GM19467 (cell line): ENCODE measurements around the gene NAV2.
"Not testable (repeated sequence)": the region's sequence is repeated elsewhere in the genome, so short reads cannot be mapped to it uniquely, and the experiment has no call there.

Experiments used
- ATAC-seq: cut with Tn5 transposase; IDR thresholded peaks from one replicate; pipeline ENCODE4 v1.9.1; 2021; ENCODE audit warnings: mild to moderate bottlenecking, moderate library complexity; ENCODE audit not compliant: unreplicated experiment

NAV2 gene

DNA sequence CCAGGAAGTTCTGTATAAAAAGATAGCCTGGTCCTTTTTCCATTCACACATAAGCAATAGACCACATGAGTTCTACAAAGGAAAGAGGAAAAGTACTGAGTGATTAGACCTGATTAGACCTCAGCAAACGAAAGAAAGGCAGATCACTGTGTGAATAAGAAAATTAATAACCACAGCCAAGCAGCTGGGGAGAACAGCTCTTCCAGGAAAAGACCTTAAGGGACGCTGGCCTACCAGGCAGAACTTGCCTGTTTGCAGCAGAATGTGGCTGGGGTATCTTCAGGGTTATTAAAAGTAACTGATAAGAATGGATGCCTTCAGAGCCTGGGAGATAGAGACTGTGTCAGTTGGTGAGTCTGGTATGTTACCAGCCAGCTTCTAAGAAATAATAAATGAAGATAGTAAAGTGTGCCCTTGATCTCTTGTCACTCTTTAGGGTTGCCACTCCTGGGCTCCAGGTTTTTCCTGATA, 274.7 kb downstream of the NAV2 start:
- ATAC-seq = no peak

- no peak for ATAC-seq
These were observed 276.0 kb downstream of the NAV2 start for GRCh38 chr11:19988598-19988997.

- ATAC-seq = no peak
These were observed 276.6 kb downstream of the NAV2 start for GRCh38 chr11:19989191-19989590.

GRCh38 chr11:19992162-19992561, 279.5 kb downstream of the NAV2 start:
- ATAC-seq = no peak

DNA sequence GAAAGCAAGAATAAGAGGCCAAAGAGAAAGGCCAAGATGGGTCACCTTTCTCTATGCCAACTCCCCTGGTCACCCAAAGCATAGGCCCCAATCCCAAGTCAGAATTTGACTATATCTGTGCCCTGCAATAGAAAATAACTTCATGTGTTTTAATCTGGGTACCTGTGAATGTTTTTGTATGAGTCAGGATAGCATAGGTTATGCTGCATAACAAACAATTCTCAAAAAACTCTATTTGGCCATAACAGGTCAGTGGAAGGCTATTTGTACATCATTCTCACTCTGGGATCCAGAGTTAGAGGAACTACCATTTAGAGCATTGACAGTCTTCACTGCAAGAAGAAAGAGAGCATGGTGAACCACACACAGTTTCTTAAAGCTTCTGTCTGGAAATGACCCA, 280.4 kb downstream of the NAV2 start:
- ATAC-seq = no peak

DNA sequence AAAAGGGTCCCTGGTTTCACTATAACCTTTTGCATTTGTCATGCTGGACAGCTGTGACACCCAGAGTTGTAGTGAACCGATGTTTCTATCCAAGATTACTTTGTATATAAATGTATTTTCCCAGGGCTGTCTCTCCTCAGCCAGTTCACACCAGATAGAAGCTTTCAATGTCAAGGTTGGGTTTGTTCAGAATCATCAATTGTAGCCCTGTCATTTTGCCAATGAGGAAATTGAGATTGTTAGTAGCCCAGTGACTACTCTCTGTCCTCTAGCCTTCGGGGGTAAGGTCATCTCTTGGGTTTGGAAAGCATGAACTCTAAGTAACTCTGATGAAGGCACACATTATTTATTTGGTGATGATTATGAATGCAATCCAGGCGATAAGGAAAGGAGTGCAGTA, 282.0 kb downstream of the NAV2 start:
- ATAC-seq = no peak

DNA sequence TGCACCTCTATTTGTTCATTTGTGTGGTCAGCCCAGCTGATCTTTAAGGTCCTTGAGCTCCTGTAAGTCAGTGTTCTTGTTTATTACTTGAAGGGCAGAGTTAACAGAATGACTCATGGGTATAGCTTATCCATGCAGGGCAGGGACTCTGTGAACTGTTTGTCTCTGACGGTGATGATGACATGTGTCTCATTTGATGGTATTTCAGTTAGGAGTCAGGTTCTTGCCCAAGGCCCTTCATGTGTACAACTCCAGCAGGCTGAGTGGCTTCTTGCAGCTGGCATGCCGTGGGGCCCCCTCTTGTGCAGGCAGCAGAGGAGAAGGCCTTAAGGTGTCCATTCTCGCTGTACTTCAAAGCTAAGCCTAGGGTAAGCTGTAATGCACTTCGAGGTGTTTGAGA, 282.5 kb downstream of the NAV2 start:
- ATAC-seq = no peak

GRCh38 chr11:19996571-19996970, 283.9 kb downstream of the NAV2 start:
- ATAC-seq = no peak

DNA sequence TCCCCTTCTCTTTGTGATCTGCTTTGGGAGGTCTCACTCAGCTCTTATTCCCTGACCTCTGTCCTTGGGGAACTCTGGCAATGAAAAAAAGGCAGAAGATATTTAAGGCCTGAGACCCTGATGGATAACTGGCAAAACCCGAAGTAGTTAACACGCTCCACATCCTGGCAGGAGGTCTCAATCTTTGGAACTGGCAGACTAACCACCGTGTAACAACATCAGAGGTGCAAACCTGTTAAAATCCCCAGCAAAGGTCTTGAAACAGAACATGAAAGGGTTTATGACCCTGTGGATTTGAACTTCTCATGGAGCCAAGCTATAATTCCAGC, 287.3 kb downstream of the NAV2 start:
- no peak for ATAC-seq

DNA sequence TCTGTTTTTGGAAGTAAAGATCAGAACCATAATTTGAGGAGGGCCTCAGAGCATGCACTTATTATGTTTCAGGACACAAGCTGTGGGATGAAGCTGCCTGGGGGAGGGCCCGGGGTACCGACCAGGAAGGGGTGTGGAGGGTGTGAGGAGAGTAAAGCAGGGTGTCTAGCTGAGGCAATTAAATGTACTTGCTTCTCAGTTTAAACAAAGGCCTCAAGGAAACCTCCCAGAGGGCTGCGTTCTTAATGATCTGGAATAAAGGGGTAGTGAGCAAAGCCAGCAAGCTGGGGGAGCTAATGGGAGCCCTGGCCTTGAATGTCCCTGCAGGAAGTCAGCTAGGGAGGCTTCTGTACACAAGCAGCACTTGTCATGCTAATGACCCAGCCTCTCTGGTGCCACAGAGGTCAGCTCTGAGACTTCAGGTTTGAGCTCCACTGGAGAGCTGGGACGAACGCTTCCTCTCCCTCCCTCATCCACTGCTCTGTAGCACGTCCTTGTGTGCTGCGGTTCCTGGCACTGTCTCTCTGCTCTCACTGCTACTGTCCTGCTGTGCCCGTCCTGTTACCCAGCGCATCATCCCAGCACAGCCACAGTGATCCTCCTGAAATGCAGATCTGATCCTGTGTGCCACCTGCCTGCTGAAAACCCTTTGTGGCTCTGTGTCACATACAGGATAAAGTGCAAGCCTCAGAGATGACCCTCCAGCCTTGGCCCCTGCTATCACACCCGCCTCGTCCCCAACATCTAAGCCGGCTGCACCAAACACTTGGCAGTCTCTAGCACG, 287.9 kb downstream of the NAV2 start:
- no peak for ATAC-seq

- ATAC-seq = no peak
These were observed 289.9 kb downstream of the NAV2 start for GRCh38 chr11:20002312-20003216.

DNA sequence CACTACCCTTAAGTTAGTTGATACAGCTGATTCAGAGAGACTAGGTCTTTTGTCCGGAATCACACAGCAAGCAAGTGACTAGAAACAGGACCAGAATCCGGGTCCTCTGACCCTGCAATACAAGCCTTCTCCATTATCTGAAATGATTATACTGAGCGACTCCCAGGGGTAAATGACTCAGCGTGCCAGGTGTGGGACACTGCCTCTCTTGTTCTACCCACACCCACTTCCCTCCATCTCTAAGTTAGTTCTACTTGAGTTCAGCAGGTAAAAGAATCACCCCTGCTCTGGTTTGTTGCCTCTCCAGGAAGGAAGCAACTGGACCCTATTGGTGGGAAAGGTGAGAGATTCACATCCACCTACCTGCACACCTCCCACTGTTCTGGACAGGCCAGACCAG, 290.7 kb downstream of the NAV2 start:
- no peak for ATAC-seq

GRCh38 chr11:20004866-20005265, 292.2 kb downstream of the NAV2 start:
- ATAC-seq = no peak

- ATAC-seq = no peak
These were observed 293.1 kb downstream of the NAV2 start for GRCh38 chr11:20005747-20006146.

GRCh38 chr11:20006618-20007017, 294.0 kb downstream of the NAV2 start:
- not testable (repeated sequence) for ATAC-seq

DNA sequence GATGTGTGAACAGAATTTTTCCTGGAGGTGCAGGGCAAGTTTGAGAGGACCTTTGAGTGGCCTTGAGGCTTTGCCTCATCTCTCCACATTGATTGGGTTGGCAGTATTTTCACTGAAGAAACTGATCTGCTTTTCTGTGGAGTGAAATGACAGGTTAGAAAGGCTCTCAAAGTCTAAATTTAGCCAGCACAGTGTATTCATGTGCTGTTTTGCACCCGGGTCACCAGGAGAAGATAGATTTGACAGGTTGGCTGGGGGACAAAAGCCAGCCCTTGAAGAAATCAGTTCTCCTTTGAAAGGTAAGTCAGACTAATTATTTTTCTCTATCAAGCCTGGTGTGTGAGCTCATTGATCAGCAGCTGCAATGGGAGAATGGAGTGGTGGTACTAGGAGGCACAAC, 294.7 kb downstream of the NAV2 start:
- ATAC-seq = no peak

DNA sequence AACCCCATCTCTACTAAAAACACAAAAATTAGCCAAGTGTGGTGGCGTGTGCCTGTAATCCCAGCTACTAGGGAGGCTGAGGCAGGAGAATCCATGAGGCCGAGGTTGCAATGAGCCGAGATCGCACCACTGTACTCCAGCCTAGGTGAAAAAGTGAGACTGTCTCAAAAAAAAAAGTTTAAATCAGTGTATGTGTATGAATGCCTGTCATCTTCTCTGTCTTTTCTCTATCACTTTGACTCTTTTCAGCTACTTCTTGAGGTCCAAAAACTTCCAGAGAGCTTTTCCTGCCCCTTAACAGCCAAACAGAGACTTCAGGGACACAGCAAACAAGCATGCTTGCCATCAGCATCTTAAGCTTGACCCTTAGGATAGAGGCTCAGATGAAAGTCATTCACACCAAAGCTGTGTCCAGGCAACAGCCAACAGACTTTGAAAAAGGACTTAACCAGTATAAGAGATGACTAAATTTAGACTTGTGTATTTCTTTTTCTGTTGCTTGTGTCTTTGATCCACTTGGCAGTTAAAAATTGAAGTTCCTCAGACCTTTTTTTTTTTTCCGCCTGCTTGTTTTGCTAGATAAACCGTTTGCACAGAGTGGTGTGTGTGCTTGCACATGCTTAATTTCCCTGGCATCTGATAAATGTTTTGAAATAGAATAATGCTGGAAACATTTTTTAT, 295.7 kb downstream of the NAV2 start:
- no peak for ATAC-seq

- no peak for ATAC-seq
These were observed 296.4 kb downstream of the NAV2 start for GRCh38 chr11:20008871-20009644.

DNA sequence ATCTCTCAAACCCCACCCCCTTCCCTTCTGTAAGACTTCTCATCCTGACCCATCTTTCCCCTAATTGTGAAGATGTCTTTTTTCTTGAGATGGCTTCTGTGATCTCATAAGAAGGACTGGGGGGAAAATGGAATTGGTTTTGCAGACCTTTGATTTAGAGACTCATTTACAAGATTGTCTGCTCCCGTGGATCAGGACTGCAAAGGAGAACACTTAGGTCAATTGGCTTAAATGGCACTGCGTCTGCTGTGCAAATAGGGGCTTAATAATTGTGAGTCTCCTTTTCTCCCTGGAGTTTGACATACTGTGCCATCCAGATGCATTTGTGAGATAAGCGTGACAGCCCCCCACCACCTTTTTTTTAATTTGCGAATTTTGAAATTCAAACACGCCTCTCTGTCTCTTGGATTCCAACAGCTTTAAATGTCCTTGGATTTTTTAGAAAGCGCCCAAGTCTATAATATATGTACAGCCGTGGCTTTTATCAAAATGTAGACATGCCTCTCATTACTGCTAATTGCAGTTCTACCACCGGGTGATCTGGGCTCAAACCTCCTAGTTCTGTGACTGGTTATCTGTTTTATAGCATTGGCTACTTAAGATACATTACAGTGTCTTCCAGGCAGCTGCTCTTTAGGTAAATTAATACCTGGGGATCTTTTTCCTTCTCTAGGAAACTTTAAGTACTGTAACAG, 297.7 kb downstream of the NAV2 start:
- no peak for ATAC-seq

DNA sequence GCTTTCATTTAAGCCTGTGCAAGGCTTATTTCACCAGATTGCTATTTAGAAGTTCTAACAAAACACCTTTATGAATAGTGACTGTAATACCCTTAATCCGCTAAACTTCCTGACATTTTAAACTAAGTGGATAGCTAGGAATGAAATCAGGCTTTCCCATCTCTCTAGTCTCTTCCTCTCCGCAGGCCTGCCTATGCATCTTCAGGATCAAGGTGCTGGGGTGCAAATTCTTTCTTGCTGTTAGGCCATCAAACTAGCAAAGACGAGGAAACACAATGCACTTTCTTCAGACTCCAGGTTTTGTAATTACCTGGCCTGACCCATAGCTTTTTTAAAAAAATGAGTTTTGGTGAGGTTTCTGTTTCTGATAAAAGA, 298.2 kb downstream of the NAV2 start:
- no peak for ATAC-seq
